Hematopoietic multipotent progenitor cell treated with erythropoietin and hydrocortisone succinate and interleukin-3 and kit ligand, for 17 days (in vitro differentiated cells): ENCODE data around the gene DAB1.
"Not testable (repeated sequence)": the region's sequence is repeated elsewhere in the genome, so short reads cannot be mapped to it uniquely, and the experiment has no call there.

Source experiments
- DNase-seq: peaks from one replicate; pipeline ENCODE4 v3.0.0-alpha.2; 2015; ENCODE audit warnings: low spot score

Gene DAB1

DNA sequence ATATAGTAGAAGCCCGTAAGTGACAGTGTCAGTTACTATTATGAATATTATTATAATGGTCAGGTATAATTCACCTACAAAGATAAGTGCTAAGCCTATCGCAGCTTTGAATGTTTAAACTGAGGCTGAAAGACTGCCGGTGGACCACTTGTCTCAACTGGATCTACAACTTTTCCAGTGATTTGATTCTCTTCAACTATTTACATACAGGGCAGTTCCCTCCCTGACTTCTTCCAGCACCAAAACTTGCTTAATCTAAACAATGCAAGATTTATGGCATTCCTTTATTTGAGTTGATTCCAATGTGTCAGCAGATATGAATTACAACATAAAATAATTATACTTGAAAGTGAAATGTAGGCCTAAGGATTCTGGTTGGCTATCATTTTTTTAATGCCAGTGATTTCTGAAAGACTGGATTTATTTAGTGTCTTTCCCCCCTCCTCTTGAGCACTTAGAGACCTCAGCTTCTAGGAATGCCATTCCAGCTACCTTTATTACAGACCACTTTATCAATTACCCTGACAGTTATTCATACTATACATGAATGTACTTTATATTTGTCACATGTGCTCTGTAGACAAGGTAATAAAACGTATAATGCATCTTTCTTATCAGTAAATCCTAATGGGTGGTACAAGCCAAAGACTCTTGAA, 304.8 kb downstream of the DAB1 start:
- no peak for DNase-seq

DNA sequence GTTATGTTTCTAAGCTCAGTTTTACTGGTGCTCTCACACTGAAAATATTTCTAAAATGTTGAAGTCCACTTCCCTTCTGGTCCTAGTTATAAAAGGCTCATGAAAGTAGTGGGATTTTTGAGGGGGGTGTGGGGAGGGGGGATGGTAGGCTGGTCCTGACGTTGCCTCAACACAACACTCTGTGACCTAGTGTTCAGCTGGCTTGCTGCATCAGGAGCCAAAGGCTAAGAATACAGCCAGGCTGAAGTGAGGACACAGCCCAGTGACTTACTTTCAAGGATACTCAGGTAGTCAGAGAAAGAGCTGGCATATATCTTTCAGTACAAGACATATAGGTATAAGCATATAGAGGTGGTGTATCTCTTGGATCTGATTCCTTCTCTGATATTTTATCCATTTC, 306.1 kb downstream of the DAB1 start:
- DNase-seq = no peak

DNA sequence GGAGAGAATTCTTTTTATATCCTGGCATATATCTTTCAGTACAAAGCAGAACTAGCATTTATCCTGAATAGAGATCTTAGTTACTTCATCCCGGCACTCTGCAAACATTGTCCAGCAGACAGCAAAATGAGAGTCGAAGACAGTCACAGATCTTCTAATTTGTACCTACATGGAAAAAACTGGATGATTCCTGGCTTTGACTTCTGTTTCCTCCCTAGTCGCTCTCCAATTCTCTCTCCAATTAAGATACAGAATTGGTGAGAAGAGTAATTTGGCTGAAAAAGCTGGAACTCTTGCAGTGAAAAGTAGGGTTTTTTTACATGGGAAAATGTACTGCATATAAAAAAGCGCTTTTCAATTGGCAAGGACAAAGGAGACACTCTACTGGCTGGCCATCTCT, 307.0 kb downstream of the DAB1 start:
- no peak for DNase-seq

DNA sequence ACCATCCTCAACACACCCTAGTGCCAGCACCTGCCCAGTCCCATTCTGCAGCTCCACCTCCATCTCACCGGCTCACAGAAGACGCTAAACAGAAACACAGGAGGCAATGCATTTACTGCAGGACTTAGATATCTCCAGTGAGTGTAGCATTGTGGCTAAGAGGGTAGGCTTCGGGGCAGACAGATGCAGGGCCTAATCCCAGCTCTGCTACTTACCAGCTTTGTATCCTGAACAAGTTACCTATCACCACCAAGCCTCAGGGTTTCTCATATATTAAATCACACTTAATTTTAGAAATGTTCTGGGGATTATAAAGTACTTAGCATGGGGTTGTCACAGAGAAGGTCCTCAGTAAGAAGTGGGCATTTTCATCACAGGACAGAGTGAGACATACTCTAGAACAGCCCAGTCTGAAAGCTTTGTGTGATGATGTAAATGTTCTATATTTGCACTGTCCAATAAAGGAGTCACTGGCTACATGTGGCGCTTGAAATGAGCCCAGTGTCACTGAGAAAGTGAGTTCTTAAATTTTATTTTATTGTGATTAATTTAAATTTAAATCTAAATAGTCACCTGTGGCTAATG, 308.7 kb downstream of the DAB1 start:
- no peak for DNase-seq

DNA sequence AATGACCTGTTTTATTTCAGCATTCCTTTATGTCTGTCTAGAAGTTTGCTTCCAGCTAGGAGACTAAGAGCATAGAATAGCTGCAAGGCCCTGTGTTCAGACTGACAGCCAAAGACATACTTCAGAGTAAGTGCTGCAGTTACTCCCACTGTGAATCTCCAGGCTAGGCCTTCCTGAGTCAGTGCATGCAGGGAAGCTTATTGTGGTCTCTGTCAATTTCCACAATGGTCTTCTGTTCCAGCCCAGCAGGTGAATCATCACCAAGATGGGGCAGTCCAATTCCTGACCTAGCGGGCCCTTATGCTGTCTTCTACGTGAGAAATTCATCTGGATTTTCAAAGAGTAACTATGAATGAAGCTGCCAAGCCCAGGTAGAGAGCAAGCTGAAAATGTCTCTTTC, 311.7 kb downstream of the DAB1 start:
- no peak for DNase-seq

DNA sequence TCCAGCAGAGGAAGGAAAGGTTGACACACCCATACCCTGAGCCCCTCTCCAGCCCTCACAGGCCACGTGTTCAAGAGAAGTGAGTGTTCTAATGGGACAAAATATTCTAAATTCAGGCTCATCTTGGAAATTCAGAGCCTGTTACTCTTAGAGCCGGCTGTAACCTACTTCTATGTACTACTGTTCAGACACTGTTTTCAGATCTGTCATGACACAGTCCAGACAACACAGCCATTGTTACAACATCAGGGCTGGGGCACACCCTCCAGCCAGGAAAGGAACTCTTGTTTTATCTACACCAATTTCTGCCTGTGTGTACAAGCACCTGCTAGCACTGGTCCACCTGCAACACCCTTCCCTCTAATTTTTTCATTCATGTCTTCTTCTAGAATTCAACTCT, 312.7 kb downstream of the DAB1 start:
- no peak for DNase-seq

DNA sequence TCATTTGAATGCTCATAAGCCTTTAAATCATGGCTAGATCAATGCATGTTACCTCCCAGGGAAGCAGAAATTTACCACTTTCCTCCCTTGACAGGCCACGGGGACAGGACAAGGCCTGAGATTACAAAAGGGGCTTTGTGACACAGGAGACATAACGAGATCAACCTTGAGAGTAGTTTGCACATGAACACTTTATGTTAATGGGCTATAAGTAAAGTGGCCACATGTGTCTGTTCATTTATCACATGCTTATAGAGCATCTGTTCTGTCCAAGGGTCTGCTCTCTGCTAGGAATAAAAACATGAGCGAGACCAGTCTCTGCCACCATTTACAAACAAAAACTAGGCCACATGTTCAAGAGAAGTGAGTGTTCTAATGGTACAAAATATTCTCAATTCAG, 314.0 kb downstream of the DAB1 start:
- no peak for DNase-seq

DNA sequence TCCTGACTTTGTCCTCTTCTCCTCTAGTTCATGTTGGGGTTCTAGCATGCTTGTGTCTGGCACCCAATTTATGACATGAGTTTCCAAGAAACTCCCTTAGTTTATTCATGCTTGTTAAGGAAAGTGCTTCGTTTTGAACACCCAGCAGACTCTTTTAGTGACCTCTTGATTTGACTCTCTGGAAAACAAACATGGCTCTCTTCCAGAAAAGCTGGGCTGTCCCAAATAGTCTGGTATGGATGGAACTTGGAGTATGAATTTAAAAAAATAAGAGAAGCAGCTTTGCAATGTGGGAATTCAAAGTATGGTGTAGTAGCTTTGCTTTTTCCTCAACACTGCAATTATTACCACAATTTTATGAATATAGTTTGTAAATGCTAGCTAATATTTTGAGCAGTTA, 314.6 kb downstream of the DAB1 start:
- DNase-seq = no peak

DNA sequence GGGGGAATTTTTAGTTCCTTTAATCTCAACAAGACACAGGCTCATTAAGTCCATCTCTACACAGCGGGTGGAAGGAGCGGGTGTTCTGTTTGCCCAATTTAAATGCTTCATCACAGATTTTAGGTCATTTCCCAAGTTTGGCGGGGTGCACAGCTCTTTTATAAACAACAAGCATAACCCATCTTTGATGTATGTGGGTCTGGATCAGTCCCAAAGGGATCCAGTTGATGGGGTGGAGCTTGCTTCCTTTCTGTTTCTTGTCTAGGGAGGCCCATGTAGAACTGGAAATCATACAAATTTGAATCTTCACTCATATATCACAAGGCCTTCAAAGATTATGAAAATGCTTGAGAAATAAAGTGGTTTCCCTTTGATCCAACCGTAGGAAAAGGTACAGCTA, 317.6 kb downstream of the DAB1 start:
- DNase-seq = no peak

DNA sequence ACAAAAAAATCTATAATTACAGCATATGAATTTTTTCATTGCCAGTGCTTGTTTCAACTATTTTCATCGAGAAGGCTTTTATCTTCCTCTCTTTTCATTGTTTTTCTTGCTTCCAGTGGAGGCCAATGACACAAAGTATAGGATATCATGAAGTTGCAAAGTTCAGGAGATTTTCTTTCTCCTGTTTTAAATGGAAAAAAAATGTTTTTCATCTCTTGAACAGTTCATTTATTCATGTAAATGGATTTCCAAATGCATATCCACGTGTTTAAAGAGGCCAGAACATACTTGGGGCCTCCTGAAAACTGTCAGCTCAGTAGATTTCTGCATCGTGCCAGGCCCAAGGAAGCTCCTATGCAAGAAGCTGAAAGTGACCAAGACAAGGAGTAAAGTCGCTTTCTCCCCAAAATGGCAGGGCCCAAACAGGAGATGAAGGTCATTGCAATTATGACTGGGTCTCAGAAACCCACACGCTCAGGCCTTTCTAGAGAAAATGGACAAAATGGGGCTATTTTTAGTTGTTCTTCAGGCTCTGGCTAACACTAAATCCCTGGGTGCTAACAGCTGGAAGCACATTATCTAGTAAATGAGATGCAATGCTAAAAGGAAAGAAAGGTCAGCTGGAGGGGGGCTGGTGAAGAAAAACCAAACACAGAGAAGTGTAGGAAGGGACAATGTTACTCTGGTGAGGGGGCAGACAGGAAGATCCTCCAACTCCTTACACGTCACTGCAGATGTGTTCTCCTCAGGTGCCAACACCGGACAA, 321.1 kb downstream of the DAB1 start:
- no peak for DNase-seq

DNA sequence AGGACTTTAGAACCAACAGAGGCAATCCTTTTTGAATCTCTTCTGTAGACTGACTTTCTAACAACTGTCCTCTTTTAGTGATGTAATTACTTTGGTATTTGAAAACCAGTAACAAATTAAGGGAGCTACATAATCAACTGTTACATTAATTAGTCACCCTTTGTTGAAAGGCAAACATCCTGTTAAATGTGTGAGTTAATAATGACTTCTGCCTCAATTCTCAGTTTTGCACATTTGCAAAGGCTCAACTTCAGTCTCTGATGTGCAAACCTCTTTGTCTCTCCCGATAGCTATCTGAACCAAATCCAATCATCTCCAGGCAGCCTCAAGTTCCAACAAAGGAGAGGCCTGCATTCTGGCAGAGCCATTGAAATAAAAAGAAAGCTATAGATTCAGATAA, 322.7 kb downstream of the DAB1 start:
- no peak for DNase-seq

DNA sequence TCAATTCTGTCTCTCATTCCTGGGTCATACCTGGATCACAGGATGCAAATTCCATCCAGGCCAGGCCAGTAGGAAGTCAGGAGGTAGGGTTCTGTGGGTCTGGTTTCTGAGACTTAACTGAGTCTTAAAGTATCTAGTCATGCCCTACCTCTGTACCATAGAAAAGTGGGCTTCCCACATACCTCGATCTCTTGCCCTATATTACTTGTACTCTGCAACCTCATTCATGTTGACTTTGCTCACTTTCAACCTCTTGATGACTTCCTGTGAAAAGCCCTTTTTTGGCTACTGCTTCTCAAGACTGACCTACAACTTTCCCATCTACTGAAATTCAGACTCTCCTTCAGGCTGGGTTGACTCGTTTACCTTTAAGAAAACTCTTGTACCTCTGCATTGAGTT, 329.1 kb downstream of the DAB1 start:
- no peak for DNase-seq

DNA sequence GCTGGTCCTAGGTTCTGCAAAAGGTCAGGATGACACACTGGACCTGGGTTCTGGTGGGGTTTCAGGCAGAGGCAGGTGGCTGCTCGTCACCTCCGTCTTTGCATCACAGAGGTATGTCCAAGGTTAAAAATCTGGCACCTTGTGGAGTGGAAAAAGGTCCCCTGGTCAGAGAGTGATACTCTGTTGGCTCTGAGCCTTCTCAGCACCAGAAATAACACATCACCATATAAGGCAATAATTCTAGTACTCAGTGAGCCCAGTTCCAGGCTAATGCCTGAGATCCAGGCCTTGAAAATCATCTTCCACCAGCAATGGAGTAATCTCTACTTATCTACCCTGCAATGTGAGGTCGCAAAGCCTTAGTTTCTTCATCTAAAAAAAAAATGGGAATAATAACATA, 330.7 kb downstream of the DAB1 start:
- no peak for DNase-seq

DNA sequence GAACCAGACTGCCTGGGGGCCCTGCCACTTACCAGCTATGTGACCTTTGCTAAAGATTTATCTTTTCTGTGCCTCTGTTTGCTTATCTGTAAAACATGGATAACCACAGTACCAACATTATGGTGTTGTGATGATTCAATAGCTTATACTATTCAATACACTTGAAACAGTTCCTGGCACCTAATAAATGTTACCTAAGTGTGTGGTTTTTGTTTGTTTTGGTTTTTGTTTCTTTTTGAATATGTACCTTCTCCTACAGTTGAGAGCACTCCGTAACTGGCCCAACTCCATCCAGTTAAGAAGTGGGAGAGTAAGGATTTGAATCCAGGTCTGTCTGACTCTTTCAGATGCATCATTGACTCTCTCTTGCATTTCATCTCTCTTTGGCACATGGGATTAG, 332.2 kb downstream of the DAB1 start:
- no peak for DNase-seq

DNA sequence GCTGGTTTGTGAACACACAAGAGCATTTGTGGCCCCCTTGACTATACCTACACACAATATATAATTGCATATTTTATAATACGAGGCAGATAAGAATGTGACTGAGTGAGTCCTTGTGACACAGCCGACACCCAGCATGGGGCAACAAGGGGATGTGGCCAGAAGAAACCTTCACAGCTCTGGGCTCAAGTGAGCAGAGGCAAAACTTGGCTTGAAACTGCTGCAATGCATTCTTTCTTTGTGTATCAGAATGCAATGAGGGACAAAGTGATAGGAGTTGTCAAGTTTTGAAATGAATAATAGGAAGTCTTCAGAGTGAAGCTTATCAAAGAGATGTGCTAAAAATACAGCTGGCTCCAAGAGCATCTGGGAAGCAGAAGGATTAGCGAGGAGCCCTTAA, 334.0 kb downstream of the DAB1 start:
- no peak for DNase-seq

DNA sequence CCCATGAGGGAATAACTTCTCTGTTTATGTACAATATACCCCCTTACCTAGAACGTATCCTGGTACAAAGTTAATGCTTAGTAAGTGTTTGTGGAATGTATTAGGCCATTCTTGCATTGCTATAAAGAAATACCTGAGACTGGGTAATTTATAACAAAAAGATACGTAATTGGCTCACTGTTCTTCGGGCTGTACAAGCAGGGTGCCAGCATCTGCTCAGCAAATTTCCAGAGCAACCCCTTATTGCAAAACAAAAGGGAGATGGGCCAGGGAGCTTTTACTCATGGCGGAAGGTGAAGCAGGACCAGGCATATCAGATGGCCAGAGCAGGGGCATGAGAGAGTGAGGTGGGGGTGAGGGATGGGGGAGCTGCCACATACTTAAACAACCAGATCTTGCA, 334.6 kb downstream of the DAB1 start:
- no peak for DNase-seq

DNA sequence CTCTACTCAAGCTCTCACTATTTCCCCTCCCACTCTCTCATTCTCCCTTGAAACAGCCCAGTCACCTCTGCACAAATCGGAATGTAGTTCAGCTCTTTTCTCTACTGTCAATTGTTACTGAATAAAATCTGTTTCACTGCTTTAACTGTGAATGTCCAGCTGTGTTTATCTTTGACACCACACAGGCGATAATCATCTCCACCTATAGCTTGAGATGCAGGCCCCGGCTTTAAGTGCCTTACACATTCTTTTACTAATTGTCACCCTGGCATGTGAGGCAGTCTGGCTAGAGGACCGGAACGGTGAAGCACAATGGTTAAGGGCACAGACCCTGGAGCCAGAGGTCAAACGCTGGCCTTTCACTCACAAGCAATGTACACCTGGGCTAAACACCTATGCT, 335.2 kb downstream of the DAB1 start:
- DNase-seq = no peak

DNA sequence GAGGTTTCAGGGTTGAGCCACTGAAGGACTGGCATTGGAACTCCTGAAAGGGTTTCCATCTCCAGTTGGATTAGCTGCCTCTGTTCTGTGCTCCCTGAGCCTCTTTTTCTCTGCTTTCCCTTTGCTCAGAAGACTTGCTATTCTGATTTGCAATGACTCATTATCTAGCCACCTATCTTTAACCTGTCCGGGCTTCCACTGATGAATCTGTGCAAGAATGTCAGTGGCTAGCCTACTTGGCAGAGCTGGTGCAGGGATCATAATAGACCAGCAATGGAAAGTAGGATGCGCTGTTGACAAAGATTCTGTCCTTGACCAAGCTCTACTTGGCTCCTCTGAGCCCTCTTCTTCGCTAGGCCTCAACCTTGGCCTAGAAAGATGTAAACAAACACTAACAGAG, 336.2 kb downstream of the DAB1 start:
- DNase-seq = not testable (repeated sequence)

DNA sequence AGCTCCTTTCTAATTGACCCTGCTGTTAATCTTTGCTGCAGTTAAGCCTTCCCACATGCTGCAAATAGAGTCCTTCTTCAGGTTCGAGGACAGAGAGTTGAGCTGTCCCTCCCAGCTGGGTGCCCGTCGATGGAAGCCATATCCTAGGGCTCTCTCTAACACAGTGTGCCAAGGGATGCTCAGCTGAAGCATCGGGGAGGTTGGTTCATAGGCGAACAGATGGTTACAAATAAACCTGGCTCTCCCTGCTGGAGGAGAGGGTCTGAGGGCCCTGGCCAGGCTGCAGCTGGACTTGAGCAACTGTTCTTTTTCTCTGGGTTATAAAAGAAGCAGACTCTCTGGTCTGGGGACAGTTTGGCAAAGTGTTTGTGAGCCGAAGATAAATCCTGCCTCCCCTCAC, 337.7 kb downstream of the DAB1 start:
- DNase-seq = no peak

DNA sequence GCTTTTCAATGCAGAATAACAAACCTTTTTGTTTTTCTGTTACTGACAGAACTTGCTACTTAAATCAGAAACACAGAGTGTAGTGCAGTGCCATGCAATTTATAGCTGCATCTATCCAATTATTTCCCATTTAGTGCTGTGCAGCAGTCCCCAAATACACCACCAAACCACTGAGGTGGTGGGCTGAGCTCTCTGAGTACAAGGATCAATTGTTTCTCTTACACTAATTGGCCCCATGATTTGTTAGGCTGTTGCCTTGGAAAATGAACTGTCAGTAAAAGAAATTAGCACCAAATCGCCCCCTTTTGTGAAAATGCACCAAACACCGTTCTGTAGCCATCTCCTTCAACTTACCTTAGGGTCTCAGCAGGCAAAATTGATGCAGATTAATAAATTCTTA, 339.2 kb downstream of the DAB1 start:
- no peak for DNase-seq

DNA sequence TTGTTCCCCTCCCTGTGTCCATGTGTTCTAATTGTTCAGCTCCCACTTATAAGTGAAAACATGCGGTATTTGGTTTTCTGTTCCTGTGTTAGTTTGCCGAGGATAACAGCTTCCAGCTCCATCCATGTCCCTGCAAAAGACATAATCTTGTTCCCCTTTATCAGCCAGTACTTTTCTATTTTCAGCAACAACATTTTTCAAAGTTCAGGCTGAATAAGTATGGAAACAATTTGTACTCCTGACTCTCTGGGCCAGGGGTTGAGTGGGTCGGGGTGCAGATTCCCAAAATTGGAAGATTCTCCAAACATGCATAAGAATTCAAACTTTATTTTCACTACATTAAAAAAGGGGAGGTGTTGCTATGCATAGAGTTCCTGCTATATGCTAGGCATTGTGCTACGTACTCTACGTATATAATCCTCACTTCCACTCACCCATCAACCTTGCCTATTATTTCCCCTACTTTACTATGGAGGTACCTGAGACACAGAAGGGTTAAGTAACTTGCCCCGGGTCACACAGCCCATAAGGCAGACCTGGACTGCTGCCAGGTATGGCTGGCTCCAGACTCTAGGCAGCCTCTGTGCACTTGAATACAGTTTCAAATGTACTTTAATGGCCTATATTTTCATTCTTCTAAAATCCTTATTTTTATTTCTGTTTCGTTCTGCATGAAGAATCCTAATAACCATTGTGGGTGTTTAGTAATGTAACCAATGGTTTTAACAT, 341.0 kb downstream of the DAB1 start:
- DNase-seq = no peak

DNA sequence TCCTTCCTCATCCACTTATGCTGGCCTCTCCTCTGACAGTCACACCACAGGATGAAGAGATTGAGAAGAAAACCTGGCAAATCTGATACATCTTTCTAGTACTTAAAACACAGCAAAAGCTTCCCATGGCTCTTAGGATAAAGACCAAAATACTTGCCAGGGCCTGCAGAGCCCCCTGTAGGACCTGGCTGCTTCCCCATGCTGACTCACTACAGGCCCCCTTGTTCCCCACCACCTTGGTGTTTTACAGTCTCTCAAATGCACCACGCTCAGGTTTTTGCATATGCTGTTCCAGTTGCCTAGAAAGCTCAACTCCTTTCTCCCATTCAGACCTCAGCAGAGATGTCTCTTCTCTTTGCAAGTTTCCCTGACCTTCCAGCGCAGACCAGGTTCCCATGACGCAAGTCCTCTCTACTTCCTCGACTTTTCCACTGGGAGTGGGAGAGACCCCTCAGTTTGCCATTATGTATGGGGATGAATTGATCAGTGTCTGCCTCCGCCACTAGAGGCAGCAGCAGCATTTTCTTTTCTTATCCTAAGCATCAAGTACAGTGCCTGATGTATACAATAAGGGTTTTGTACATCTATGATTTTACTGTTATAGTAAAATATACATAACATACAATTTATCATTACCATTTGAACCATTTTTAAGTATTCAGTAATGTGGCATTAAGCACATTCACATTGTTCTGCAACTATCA, 344.3 kb downstream of the DAB1 start:
- no peak for DNase-seq
